Hepatocyte (in vitro differentiated cells): ENCODE data around the gene TRIP10.

Experiments
- EZH2phosphoT487 ChIP-seq: fragments of 200-600 bp; sonication (generic); IDR thresholded peaks from one replicate; pipeline ENCODE4 v1.6.1; 2018; ENCODE audit warnings: antibody characterized with exemption, mild to moderate bottlenecking, low read depth, moderate library complexity; ENCODE audit not compliant: unreplicated experiment, severe bottlenecking
- TF ChIP-seq, protein P1 (sequence below): fragments of 200-600 bp; sonication (generic); IDR thresholded peaks from 2 replicates; pipeline ENCODE4 v1.5.1; 2016; ENCODE audit warnings: antibody characterized with exemption, mild to moderate bottlenecking; ENCODE audit not compliant: poor library complexity

DNA sequence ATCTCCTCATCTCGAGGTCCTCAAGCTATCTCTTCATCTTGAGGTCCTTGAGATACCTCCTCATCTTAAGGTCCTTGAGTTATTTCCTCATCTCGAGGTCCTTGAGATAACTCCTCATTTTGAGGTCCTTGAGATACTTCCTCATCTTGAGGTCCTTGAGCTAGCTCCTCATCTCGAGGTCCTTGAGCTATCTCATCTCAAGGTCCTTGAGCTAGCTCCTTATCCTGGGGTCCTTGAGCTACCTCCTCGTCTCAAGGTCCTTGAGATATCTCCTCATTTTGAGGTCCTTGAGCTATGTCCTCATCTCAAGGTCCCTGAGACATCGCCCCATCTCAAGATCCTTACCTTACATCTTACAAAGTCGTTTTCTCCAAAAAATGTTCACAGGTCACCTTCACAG is 51.8 kb downstream of the TRIP10 start:
- TF ChIP-seq, protein P1, sequence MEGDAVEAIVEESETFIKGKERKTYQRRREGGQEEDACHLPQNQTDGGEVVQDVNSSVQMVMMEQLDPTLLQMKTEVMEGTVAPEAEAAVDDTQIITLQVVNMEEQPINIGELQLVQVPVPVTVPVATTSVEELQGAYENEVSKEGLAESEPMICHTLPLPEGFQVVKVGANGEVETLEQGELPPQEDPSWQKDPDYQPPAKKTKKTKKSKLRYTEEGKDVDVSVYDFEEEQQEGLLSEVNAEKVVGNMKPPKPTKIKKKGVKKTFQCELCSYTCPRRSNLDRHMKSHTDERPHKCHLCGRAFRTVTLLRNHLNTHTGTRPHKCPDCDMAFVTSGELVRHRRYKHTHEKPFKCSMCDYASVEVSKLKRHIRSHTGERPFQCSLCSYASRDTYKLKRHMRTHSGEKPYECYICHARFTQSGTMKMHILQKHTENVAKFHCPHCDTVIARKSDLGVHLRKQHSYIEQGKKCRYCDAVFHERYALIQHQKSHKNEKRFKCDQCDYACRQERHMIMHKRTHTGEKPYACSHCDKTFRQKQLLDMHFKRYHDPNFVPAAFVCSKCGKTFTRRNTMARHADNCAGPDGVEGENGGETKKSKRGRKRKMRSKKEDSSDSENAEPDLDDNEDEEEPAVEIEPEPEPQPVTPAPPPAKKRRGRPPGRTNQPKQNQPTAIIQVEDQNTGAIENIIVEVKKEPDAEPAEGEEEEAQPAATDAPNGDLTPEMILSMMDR, result no peak
- no peak for TF ChIP-seq EZH2phosphoT487
